Measurements from ENCODE around the gene CD164.

The CD164 gene

GRCh38 chr6:109389650-109390274 is 7.5 kb upstream of the CD164 start:
- H3K4me3 Mint-ChIP-seq, result no peak overlapping the region
- ATAC-seq (replicated peaks) (no peak), DNase-seq (no peak)
- H3K36me3 Mint-ChIP-seq (ENCODE audit: insufficient read depth), result no peaks in the 10 kb centered on the region
- peaks cover 0 to 1% of the 10 kb centered on the region in 2 donors for H3K4me1 Mint-ChIP-seq (ENCODE audit: low read depth in 2 of 2)
- H3K9me3 Mint-ChIP-seq, result no peaks in the 10 kb centered on the region
- peaks cover 0 to 6% of the 10 kb centered on the region in 2 donors for H3K27me3 Mint-ChIP-seq
- peak overlapping the region in 1 of 2 donors; percentile 53 for H3K27ac Mint-ChIP-seq

- Mint-ChIP-seq H3K4me3 (no peak overlapping the region), H3K9me3 (no peaks in the 10 kb centered on the region), H3K36me3 (ENCODE audit: insufficient read depth) (no peaks in the 10 kb centered on the region), H3K27me3 (peaks cover 0 to 6% of the 10 kb centered on the region in 2 donors), H3K27ac (no peak overlapping the region), H3K4me1 (ENCODE audit: low read depth in 2 of 2) (peaks cover 0 to 5% of the 10 kb centered on the region in 2 donors)
- no peak for ATAC-seq (replicated peaks)
- DNase-seq, result no peak
These were observed 6.0 kb upstream of the CD164 start for GRCh38 chr6:109388265-109388664.

- Mint-ChIP-seq H3K27me3 (no peaks in the 10 kb centered on the region), H3K9me3 (no peaks in the 10 kb centered on the region), H3K4me3 (peak overlapping the region; percentile 90 to 99), H3K36me3 (ENCODE audit: insufficient read depth) (peaks cover 36% of the 10 kb centered on the region), H3K27ac (peak overlapping the region; percentile 97 to 99), H3K4me1 (ENCODE audit: low read depth in 2 of 2) (peaks cover 28 to 30% of the 10 kb centered on the region in 2 donors)
- ATAC-seq (replicated peaks), result no peak
- no peak for DNase-seq
These were observed 1.2 kb upstream of the CD164 start for GRCh38 chr6:109383438-109383940.

GRCh38 chr6:109382576-109383437 is 540 bp upstream of the CD164 start:
- H3K27me3 Mint-ChIP-seq, result no peaks in the 10 kb centered on the region
- peaks cover 35 to 36% of the 10 kb centered on the region in 2 donors for H3K4me1 Mint-ChIP-seq (ENCODE audit: low read depth in 2 of 2)
- peak overlapping the region; percentile 90 to 99 for H3K4me3 Mint-ChIP-seq
- H3K9me3 Mint-ChIP-seq, result no peaks in the 10 kb centered on the region
- peak overlapping the region; percentile 97 to 99 for H3K27ac Mint-ChIP-seq
- H3K36me3 Mint-ChIP-seq (ENCODE audit: insufficient read depth), result peaks cover 43% of the 10 kb centered on the region
- ATAC-seq (replicated peaks) (peak; percentile 69), DNase-seq (peak; percentile 87 to 93 (median 89))

GRCh38 chr6:109381061-109381746 is 1.1 kb downstream of the CD164 start:
- no peak for ATAC-seq (replicated peaks)
- no peaks in the 10 kb centered on the region for H3K27me3 Mint-ChIP-seq
- peak overlapping the region; percentile 90 to 99 for H3K4me3 Mint-ChIP-seq
- peak overlapping the region; percentile 97 to 99 for H3K27ac Mint-ChIP-seq
- peak in 2 of 3 experiments; percentile 2 to 8 for DNase-seq
- H3K36me3 Mint-ChIP-seq (ENCODE audit: insufficient read depth), result peaks cover 59% of the 10 kb centered on the region
- H3K9me3 Mint-ChIP-seq, result no peaks in the 10 kb centered on the region
- H3K4me1 Mint-ChIP-seq (ENCODE audit: low read depth in 2 of 2), result peaks cover 42 to 45% of the 10 kb centered on the region in 2 donors

GRCh38 chr6:109379711-109380110 is 2.6 kb downstream of the CD164 start:
- Mint-ChIP-seq H3K9me3 (no peaks in the 10 kb centered on the region), H3K4me3 (peak overlapping the region; percentile 90 to 99), H3K27me3 (no peaks in the 10 kb centered on the region), H3K4me1 (ENCODE audit: low read depth in 2 of 2) (peaks cover 49 to 52% of the 10 kb centered on the region in 2 donors), H3K36me3 (ENCODE audit: insufficient read depth) (peaks cover 74% of the 10 kb centered on the region), H3K27ac (peak overlapping the region; percentile 97 to 99)
- ATAC-seq (replicated peaks), result no peak
- DNase-seq, result no peak

- Mint-ChIP-seq H3K9me3 (no peaks in the 10 kb centered on the region), H3K27ac (peak overlapping the region in 1 of 2 donors; percentile 32), H3K27me3 (no peaks in the 10 kb centered on the region), H3K36me3 (ENCODE audit: insufficient read depth) (peaks cover 89% of the 10 kb centered on the region), H3K4me1 (ENCODE audit: low read depth in 2 of 2) (peaks cover 57 to 70% of the 10 kb centered on the region in 2 donors), H3K4me3 (peak overlapping the region; percentile 62 to 99)
- ATAC-seq (replicated peaks) (no peak), DNase-seq (no peak)
These were observed 4.5 kb downstream of the CD164 start for GRCh38 chr6:109377717-109378116.

- no peaks in the 10 kb centered on the region for H3K9me3 Mint-ChIP-seq
- peak overlapping the region; percentile 0 to 73 for H3K4me3 Mint-ChIP-seq
- H3K27me3 Mint-ChIP-seq, result no peaks in the 10 kb centered on the region
- H3K27ac Mint-ChIP-seq, result peak overlapping the region; percentile 56 to 78
- peaks cover 46 to 74% of the 10 kb centered on the region in 2 donors for H3K4me1 Mint-ChIP-seq (ENCODE audit: low read depth in 2 of 2)
- peaks cover 99% of the 10 kb centered on the region for H3K36me3 Mint-ChIP-seq (ENCODE audit: insufficient read depth)
- DNase-seq (no peak), ATAC-seq (replicated peaks) (no peak)
These were observed 7.9 kb downstream of the CD164 start for GRCh38 chr6:109374326-109374892.

GRCh38 chr6:109373762-109374161 is 8.5 kb downstream of the CD164 start:
- Mint-ChIP-seq H3K4me1 (ENCODE audit: low read depth in 2 of 2) (peaks cover 40 to 68% of the 10 kb centered on the region in 2 donors), H3K27ac (peak overlapping the region; percentile 56 to 78), H3K36me3 (ENCODE audit: insufficient read depth) (peaks cover 99% of the 10 kb centered on the region), H3K27me3 (no peaks in the 10 kb centered on the region), H3K4me3 (peak overlapping the region; percentile 46 to 73), H3K9me3 (no peaks in the 10 kb centered on the region)
- ATAC-seq (replicated peaks) (peak; percentile 68), DNase-seq (no peak)

- H3K9me3 Mint-ChIP-seq, result no peaks in the 10 kb centered on the region
- DNase-seq, result no peak
- H3K4me3 Mint-ChIP-seq, result peak overlapping the region; percentile 46 to 73
- H3K27ac Mint-ChIP-seq, result peak overlapping the region; percentile 56 to 78
- peaks cover 99% of the 10 kb centered on the region for H3K36me3 Mint-ChIP-seq (ENCODE audit: insufficient read depth)
- H3K4me1 Mint-ChIP-seq (ENCODE audit: low read depth in 2 of 2), result peaks cover 39 to 64% of the 10 kb centered on the region in 2 donors
- ATAC-seq (replicated peaks), result peak; percentile 29
- no peaks in the 10 kb centered on the region for H3K27me3 Mint-ChIP-seq
These were observed 8.9 kb downstream of the CD164 start for GRCh38 chr6:109373331-109373730.

- Mint-ChIP-seq H3K4me3 (no peak overlapping the region), H3K27ac (peak overlapping the region; percentile 38 to 41), H3K36me3 (ENCODE audit: insufficient read depth) (peaks cover 98% of the 10 kb centered on the region), H3K9me3 (no peaks in the 10 kb centered on the region), H3K27me3 (no peaks in the 10 kb centered on the region), H3K4me1 (ENCODE audit: low read depth in 2 of 2) (peaks cover 34 to 59% of the 10 kb centered on the region in 2 donors)
- no peak for ATAC-seq (replicated peaks)
- no peak for DNase-seq
These were observed 10.1 kb downstream of the CD164 start for GRCh38 chr6:109372130-109372529.

- Mint-ChIP-seq H3K27ac (peak overlapping the region in 1 of 2 donors; percentile 41), H3K36me3 (ENCODE audit: insufficient read depth) (peaks cover 97% of the 10 kb centered on the region), H3K27me3 (no peaks in the 10 kb centered on the region), H3K4me1 (ENCODE audit: low read depth in 2 of 2) (peaks cover 32 to 53% of the 10 kb centered on the region in 2 donors), H3K9me3 (no peaks in the 10 kb centered on the region), H3K4me3 (no peak overlapping the region)
- no peak for ATAC-seq (replicated peaks)
- no peak for DNase-seq
These were observed 11.5 kb downstream of the CD164 start for GRCh38 chr6:109370792-109371191.

- peaks cover 96% of the 10 kb centered on the region for H3K36me3 Mint-ChIP-seq (ENCODE audit: insufficient read depth)
- no peaks in the 10 kb centered on the region for H3K27me3 Mint-ChIP-seq
- no peak for ATAC-seq (replicated peaks)
- H3K27ac Mint-ChIP-seq, result no peak overlapping the region
- no peak for DNase-seq
- H3K4me3 Mint-ChIP-seq, result no peak overlapping the region
- no peaks in the 10 kb centered on the region for H3K9me3 Mint-ChIP-seq
- peaks cover 32 to 53% of the 10 kb centered on the region in 2 donors for H3K4me1 Mint-ChIP-seq (ENCODE audit: low read depth in 2 of 2)
These were observed 11.9 kb downstream of the CD164 start for GRCh38 chr6:109370336-109370735.

Measured in effector memory CD8-positive, alpha-beta T cell (primary cell).